ENCODE results near the gene AKT1. TPM values are rescaled to one million over a fixed set of nuclear protein-coding genes. Genes with fewer than 3 reads are reported as not detected.
"Not testable (repeated sequence)": the region's sequence is repeated elsewhere in the genome, so short reads cannot be mapped to it uniquely, and the experiment has no call there.

AKT1 gene
- total RNA-seq, 2 experiments from 2014 or later: 131 to 133 TPM

- no peaks in the 10 kb centered on the region for H3K36me3 Mint-ChIP-seq
- no peaks in the 10 kb centered on the region for H3K9me3 Mint-ChIP-seq
- no peaks in the 10 kb centered on the region for H3K27me3 Mint-ChIP-seq
- H3K4me3 Mint-ChIP-seq: no peak overlapping the region
- CTCF ChIA-PET: no interaction called here
- H3K27ac Mint-ChIP-seq: no peak overlapping the region
- POLR2A ChIA-PET: no interaction called here
- H3K4me1 Mint-ChIP-seq (ENCODE audit: low read depth): no peaks in the 10 kb centered on the region
- DNase-seq: no peak
- intact Hi-C loops (cut with micrococcal nuclease): no loop called here
Observed at GRCh38 chr14:104731320-104732294, 63.9 kb downstream of the AKT1 start.

- CTCF ChIA-PET: no interaction called here
- DNase-seq: no peak
- POLR2A ChIA-PET: no interaction called here
- intact Hi-C loops (cut with micrococcal nuclease): no loop called here
- Mint-ChIP-seq H3K36me3 (no peaks in the 10 kb centered on the region), H3K4me3 (no peak overlapping the region), H3K27me3 (no peaks in the 10 kb centered on the region), H3K4me1 (ENCODE audit: low read depth) (no peaks in the 10 kb centered on the region), H3K9me3 (no peaks in the 10 kb centered on the region), H3K27ac (no peak overlapping the region)
Observed at GRCh38 chr14:104730487-104730886, 65.1 kb downstream of the AKT1 start.

GRCh38 chr14:104729835-104730181 lies 65.7 kb downstream of the AKT1 start:
- H3K27me3 Mint-ChIP-seq: no peaks in the 10 kb centered on the region
- intact Hi-C loops (cut with micrococcal nuclease): no loop called here
- no peaks in the 10 kb centered on the region for H3K36me3 Mint-ChIP-seq
- no peaks in the 10 kb centered on the region for H3K4me1 Mint-ChIP-seq (ENCODE audit: low read depth)
- no peak for DNase-seq
- H3K4me3 Mint-ChIP-seq: no peak overlapping the region
- no peak overlapping the region for H3K27ac Mint-ChIP-seq
- ChIA-PET CTCF (no interaction called here), POLR2A (no interaction called here)
- H3K9me3 Mint-ChIP-seq: no peaks in the 10 kb centered on the region

GRCh38 chr14:104729176-104729834 lies 66.2 kb downstream of the AKT1 start:
- DNase-seq; H3K4me1 Mint-ChIP-seq (ENCODE audit: low read depth); H3K27ac Mint-ChIP-seq; CTCF ChIA-PET; H3K4me3 Mint-ChIP-seq; POLR2A ChIA-PET; H3K27me3 Mint-ChIP-seq; H3K36me3 Mint-ChIP-seq; intact Hi-C loops (cut with micrococcal nuclease); H3K9me3 Mint-ChIP-seq: not testable (repeated sequence)

GRCh38 chr14:104728631-104729030 lies 66.9 kb downstream of the AKT1 start:
- CTCF ChIA-PET: interaction anchor here (0.8 kb wide), 1 partner anchor 38 kb away, joined by 3 read pairs; no protein-coding TSS in a partner anchor
- H3K9me3 Mint-ChIP-seq: no peaks in the 10 kb centered on the region

GRCh38 chr14:104726600-104727451 lies 68.7 kb downstream of the AKT1 start:
- Mint-ChIP-seq H3K4me3 (no peak overlapping the region), H3K4me1 (ENCODE audit: low read depth) (no peaks in the 10 kb centered on the region), H3K27ac (no peak overlapping the region), H3K9me3 (no peaks in the 10 kb centered on the region), H3K27me3 (no peaks in the 10 kb centered on the region), H3K36me3 (no peaks in the 10 kb centered on the region)
- no peak for DNase-seq
- POLR2A ChIA-PET: no interaction called here
- intact Hi-C loops (cut with micrococcal nuclease): no loop called here
- CTCF ChIA-PET: no interaction called here

More at GRCh38 chr14:104728631-104729030, 66.9 kb downstream of the AKT1 start:
- H3K27me3 Mint-ChIP-seq: no peaks in the 10 kb centered on the region
- H3K4me3 Mint-ChIP-seq: no peak overlapping the region
- no peak for DNase-seq
- H3K27ac Mint-ChIP-seq: no peak overlapping the region
- POLR2A ChIA-PET: no interaction called here
- H3K4me1 Mint-ChIP-seq (ENCODE audit: low read depth): no peaks in the 10 kb centered on the region
- intact Hi-C loops (cut with micrococcal nuclease): no loop called here
- H3K36me3 Mint-ChIP-seq: no peaks in the 10 kb centered on the region

GRCh38 chr14:104725772-104726548 lies 69.6 kb downstream of the AKT1 start:
- no peaks in the 10 kb centered on the region for H3K9me3 Mint-ChIP-seq
- intact Hi-C loops (cut with micrococcal nuclease): loop anchor here (2.0 kb wide), 1 partner anchor 49 kb away; no protein-coding TSS in a partner anchor
- H3K4me3 Mint-ChIP-seq: no peak overlapping the region
- H3K36me3 Mint-ChIP-seq: peaks cover 2% of the 10 kb centered on the region
- ChIA-PET POLR2A (interaction anchor here (1.4 kb wide), 1 partner anchor 27 kb away, joined by 5 read pairs; the partner anchor contains the start of gene SIVA1), CTCF (interaction anchor here (1.7 to 3.3 kb wide), 2 partner anchors 21 to 24 kb away, joined by 7 to 12 read pairs; no protein-coding TSS in a partner anchor)
- H3K27me3 Mint-ChIP-seq: no peaks in the 10 kb centered on the region
- no peak for DNase-seq
- H3K27ac Mint-ChIP-seq: no peak overlapping the region
- H3K4me1 Mint-ChIP-seq (ENCODE audit: low read depth): no peaks in the 10 kb centered on the region

GRCh38 chr14:104724981-104725771 lies 70.4 kb downstream of the AKT1 start:
- Mint-ChIP-seq H3K27me3 (no peaks in the 10 kb centered on the region), H3K9me3 (no peaks in the 10 kb centered on the region), H3K27ac (no peak overlapping the region), H3K4me1 (ENCODE audit: low read depth) (no peaks in the 10 kb centered on the region), H3K4me3 (peak overlapping the region; percentile 23), H3K36me3 (peaks cover 2% of the 10 kb centered on the region)
- POLR2A ChIA-PET: interaction anchor here (1.4 kb wide), 1 partner anchor 27 kb away, joined by 5 read pairs; the partner anchor contains the start of gene SIVA1
- DNase-seq: peak; percentile 16
- intact Hi-C loops (cut with micrococcal nuclease): loop anchor here (1.0 to 2.0 kb wide), 2 partner anchors 27 to 48 kb away; no protein-coding TSS in a partner anchor
- CTCF ChIA-PET: interaction anchor here (0.6 to 3.3 kb wide), 3 partner anchors 22 to 27 kb away, joined by 3 to 12 read pairs (median 7); no protein-coding TSS in a partner anchor

GRCh38 chr14:104724407-104724980 lies 71.1 kb downstream of the AKT1 start:
- POLR2A ChIA-PET: interaction anchor here (1.4 kb wide), 1 partner anchor 28 kb away, joined by 5 read pairs; the partner anchor contains the start of gene SIVA1
- H3K4me3 Mint-ChIP-seq: peak overlapping the region; percentile 23
- CTCF ChIA-PET: interaction anchor here (1.7 to 3.3 kb wide), 2 partner anchors 22 to 26 kb away, joined by 7 to 12 read pairs; no protein-coding TSS in a partner anchor
- no peaks in the 10 kb centered on the region for H3K9me3 Mint-ChIP-seq
- H3K27me3 Mint-ChIP-seq: no peaks in the 10 kb centered on the region
- peaks cover 2% of the 10 kb centered on the region for H3K36me3 Mint-ChIP-seq
- H3K4me1 Mint-ChIP-seq (ENCODE audit: low read depth): no peaks in the 10 kb centered on the region
- DNase-seq: peak; percentile 25
- intact Hi-C loops (cut with micrococcal nuclease): loop anchor here (1.0 to 2.0 kb wide), 2 partner anchors 28 to 48 kb away; no protein-coding TSS in a partner anchor
- H3K27ac Mint-ChIP-seq: no peak overlapping the region

GRCh38 chr14:104723651-104724406 lies 71.7 kb downstream of the AKT1 start, which contains the start of gene ADSS1:
TSS of gene ADSS1 (plus strand) at chr14:104724229. CDS start at chr14:104724271, 42 bp downstream.
- peak; percentile 66 for DNase-seq
- CTCF ChIA-PET: interaction anchor here (0.6 to 3.3 kb wide), 7 partner anchors 10 to 68 kb away, joined by 3 to 12 read pairs (median 4); no protein-coding TSS in a partner anchor
- intact Hi-C loops (cut with micrococcal nuclease): loop anchor here (1.0 to 2.0 kb wide), 3 partner anchors 28 to 103 kb away; no protein-coding TSS in a partner anchor
- H3K9me3 Mint-ChIP-seq: no peaks in the 10 kb centered on the region
- peak within 1 kb of the TSS; percentile 61 for H3K4me3 Mint-ChIP-seq
- peaks cover 2% of the 10 kb centered on the region for H3K36me3 Mint-ChIP-seq
- POLR2A ChIA-PET: no interaction called here
- H3K4me1 Mint-ChIP-seq (ENCODE audit: low read depth): no peaks in the 10 kb centered on the region
- no peaks in the 10 kb centered on the region for H3K27me3 Mint-ChIP-seq
- H3K27ac Mint-ChIP-seq: no peak within 1 kb of the TSS
